ENCODE results near the gene SERPINF2.
"Not testable (repeated sequence)": the region's sequence is repeated elsewhere in the genome, so short reads cannot be mapped to it uniquely, and the experiment has no call there.

The SERPINF2 gene

DNA sequence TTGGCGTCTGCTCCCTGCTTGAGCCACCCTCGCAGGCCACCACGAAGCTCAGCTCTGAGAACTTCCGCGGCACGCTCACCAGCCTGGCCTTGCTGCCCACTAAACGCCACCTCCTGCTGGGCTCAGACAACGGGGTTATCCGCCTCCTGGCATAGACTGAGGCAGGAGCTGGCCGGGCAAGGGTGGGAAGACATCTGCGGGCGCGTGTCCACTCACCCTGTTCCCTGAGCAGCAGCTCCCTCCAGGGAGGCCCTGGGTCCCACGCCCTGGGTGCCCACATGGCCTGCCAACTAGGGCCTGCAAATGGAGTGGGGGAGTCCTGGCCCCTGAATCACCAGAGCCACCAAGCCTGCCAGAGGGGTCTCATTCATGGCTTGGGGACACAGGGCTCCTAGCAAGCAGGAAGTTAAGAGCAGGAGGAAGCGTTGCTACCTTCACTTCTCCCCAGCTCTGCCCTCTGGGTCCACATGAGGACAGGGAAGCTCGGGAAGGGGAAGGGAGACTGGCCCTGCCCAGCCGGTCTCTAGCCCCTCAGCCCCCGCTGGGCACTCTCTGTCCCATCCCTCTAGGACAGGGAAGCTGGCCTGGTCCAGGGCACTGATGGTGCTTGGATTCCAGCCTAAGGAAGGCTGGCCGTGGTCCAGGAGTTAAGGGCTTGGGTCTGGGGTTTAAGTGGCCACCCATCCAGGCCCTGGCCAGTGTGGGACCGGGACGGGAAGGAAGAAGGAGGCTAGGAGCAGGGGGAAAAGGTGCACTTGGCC is 5.0 kb upstream of the SERPINF2 start:
- no peaks in the 10 kb centered on the region for H3K9me3 ChIP-seq (ENCODE audit: control insufficient read depth, insufficient read depth, low read depth, low read length)
- H3K36me3 ChIP-seq (ENCODE audit: control insufficient read depth in 2 of 2, insufficient read depth in 1 of 2, low read length in 2 of 2) = peaks cover 0 to 18% of the 10 kb centered on the region in 2 experiments; a peak in 1 of 3 replicates
- no peak for TF ChIP-seq ZNF621 (tag by site-specific recombination; IDR thresholded peaks at IDR 0.05)
- no peak for TF ChIP-seq ZNF776 (tag by site-specific recombination; IDR thresholded peaks at IDR 0.05; ENCODE audit: borderline replicate concordance)
- no peak for TF ChIP-seq ZBTB21 (tag by site-specific recombination; IDR thresholded peaks at IDR 0.05)
- TF ChIP-seq ZNF174 (tag by site-specific recombination; IDR thresholded peaks at IDR 0.05) = no peak
- POLR2A ChIA-PET = interaction anchor here (3.0 kb wide), 1 partner anchor 21 kb away, joined by 18 read pairs; no protein-coding TSS in a partner anchor
- no peak overlapping the region for H3K4me3 ChIP-seq (ENCODE audit: low read depth, low read length)
- no peaks in the 10 kb centered on the region for H3K4me1 ChIP-seq (ENCODE audit: control insufficient read depth, insufficient read depth, low read length)
- H3K27ac ChIP-seq (ENCODE audit: extremely low read depth, low read depth, low read length) = no peak overlapping the region
- CTCF ChIA-PET = interaction anchor here (1.1 kb wide), 1 partner anchor 18 kb away, joined by 4 read pairs; no protein-coding TSS in a partner anchor

DNA sequence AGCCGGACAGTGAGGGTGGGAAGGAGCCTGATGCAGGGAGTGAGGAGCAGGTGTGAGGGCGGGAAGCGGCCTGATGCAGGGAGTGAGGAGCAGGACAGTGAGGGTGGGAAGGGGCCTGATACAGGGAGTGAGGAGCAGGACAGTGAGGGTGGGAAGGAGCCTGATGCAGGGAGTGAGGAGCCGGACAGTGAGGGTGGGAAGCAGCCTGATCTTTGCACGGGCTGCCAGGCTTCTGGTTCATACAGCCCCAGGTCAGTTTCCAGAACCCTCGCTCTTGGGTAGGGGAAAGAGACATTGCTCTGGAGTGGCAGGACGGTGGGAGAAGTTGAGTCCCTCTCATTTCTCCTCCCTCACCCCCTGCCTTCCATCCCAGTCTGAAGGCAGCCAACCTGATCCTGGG is 772 bp upstream of the SERPINF2 start:
- H3K9me3 ChIP-seq (ENCODE audit: control insufficient read depth, insufficient read depth, low read depth, low read length); POLR2A ChIA-PET; H3K4me3 ChIP-seq (ENCODE audit: low read depth, low read length); H3K27ac ChIP-seq (ENCODE audit: extremely low read depth, low read depth, low read length); H3K4me1 ChIP-seq (ENCODE audit: control insufficient read depth, insufficient read depth, low read length); CTCF ChIA-PET: not testable (repeated sequence)
- peaks cover 0 to 12% of the 10 kb centered on the region in 2 experiments; a peak in 1 of 3 replicates for H3K36me3 ChIP-seq (ENCODE audit: control insufficient read depth in 2 of 2, insufficient read depth in 1 of 2, low read length in 2 of 2)

DNA sequence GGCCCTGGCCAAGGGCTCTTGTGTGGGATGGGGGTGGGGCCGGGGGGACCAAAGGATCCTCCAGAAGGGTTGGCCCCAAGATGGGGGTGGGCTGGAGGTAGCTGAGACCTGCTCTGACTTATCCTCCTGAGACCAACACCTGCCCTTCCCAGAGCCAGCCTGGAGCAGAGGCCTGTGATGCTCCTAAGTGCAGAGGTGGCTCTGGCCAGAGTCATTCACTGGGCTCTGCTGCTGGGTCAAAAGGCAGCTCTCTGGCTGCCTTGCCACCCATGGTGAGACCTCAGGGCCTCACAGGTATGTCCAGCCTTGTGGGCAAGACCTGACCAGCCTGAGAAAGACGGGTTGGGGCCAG is 393 bp downstream of the SERPINF2 start:
- ChIA-PET CTCF (interaction anchor here (0.5 kb wide), 1 partner anchor 296 kb away, joined by 3 read pairs; no protein-coding TSS in a partner anchor), POLR2A (no interaction called here)
- H3K36me3 ChIP-seq (ENCODE audit: control insufficient read depth in 2 of 2, insufficient read depth in 1 of 2, low read length in 2 of 2) = peaks cover 0 to under 1% of the 10 kb centered on the region in 2 experiments; a peak in 1 of 3 replicates
- H3K4me3 ChIP-seq (ENCODE audit: low read depth, low read length) = no peak overlapping the region
- no peak overlapping the region for H3K27ac ChIP-seq (ENCODE audit: extremely low read depth, low read depth, low read length)
- TF ChIP-seq ZNF341 (tag by site-specific recombination; IDR thresholded peaks at IDR 0.05; ENCODE audit: low read depth) = no peak
- no peak for TF ChIP-seq ZNF792 (tag by site-specific recombination; IDR thresholded peaks at IDR 0.05)
- TF ChIP-seq ZNF138 (tag by site-specific recombination; IDR thresholded peaks at IDR 0.05; ENCODE audit: borderline replicate concordance) = no peak
- TF ChIP-seq RBAK (tag by site-specific recombination; IDR thresholded peaks at IDR 0.05) = no peak
- no peak for TF ChIP-seq ZBTB21 (tag by site-specific recombination; IDR thresholded peaks at IDR 0.05)
- TF ChIP-seq SCRT1 (tag by site-specific recombination; IDR thresholded peaks at IDR 0.05; ENCODE audit: borderline replicate concordance) = no peak
- TF ChIP-seq, protein P1, sequence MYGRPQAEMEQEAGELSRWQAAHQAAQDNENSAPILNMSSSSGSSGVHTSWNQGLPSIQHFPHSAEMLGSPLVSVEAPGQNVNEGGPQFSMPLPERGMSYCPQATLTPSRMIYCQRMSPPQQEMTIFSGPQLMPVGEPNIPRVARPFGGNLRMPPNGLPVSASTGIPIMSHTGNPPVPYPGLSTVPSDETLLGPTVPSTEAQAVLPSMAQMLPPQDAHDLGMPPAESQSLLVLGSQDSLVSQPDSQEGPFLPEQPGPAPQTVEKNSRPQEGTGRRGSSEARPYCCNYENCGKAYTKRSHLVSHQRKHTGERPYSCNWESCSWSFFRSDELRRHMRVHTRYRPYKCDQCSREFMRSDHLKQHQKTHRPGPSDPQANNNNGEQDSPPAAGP (tag by site-specific recombination; IDR thresholded peaks at IDR 0.05) = no peak
- TF ChIP-seq ZNF76 (tag by site-specific recombination; IDR thresholded peaks at IDR 0.05; ENCODE audit: borderline replicate concordance, low read depth) = no peak
- no peak for TF ChIP-seq ZNF2 (tag by site-specific recombination; IDR thresholded peaks at IDR 0.05)
- no peak for TF ChIP-seq ZNF266 (tag by site-specific recombination; IDR thresholded peaks at IDR 0.05; ENCODE audit: low read depth)
- no peaks in the 10 kb centered on the region for H3K9me3 ChIP-seq (ENCODE audit: control insufficient read depth, insufficient read depth, low read depth, low read length)
- no peaks in the 10 kb centered on the region for H3K4me1 ChIP-seq (ENCODE audit: control insufficient read depth, insufficient read depth, low read length)

DNA sequence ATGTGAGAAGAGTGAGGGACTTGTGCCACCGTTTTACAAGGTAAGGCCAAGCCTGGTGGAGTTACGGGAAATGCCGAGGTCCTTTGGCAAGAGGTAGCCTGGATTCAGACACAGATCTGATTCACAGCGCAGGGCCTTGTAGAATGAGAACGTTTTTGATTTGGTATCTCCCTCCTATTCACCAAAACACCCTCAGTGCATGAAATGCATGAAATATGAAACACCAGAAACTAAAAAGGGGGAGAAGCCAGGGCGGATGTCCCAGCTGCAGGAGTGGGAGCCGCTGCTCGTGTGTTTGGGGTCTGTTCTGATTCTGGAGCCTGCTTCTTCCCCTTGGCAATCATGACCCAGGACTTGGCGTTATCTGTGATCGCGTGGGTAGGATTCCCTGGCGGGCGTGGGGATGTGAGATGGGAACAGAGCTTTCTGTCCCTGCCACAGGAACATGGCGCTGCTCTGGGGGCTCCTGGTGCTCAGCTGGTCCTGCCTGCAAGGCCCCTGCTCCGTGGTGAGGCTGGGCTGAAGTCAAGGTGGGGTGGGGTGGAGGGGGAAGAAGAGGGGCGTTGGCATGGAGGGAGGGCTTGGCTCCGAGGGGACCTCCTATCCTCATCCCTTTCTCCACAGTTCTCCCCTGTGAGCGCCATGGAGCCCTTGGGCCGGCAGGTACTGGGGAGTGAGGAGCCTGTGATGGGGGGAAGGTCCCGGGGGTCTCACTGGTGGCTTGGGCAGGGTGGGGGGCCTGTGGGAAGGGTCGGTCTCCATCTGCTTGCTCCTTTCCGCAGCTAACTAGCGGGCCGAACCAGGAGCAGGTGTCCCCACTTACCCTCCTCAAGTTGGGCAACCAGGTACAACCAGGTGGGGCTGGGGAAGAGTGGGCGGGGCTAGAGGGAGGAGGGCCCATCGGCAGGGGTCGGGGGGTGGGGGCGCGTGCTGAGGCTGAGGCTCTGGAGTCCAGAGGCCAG is 2.2 kb downstream of the SERPINF2 start:
- no peak overlapping the region for H3K4me3 ChIP-seq (ENCODE audit: low read depth, low read length)
- CTCF ChIA-PET = no interaction called here
- no peaks in the 10 kb centered on the region for H3K36me3 ChIP-seq (ENCODE audit: control insufficient read depth in 2 of 2, insufficient read depth in 1 of 2, low read length in 2 of 2)
- H3K4me1 ChIP-seq (ENCODE audit: control insufficient read depth, insufficient read depth, low read length) = no peaks in the 10 kb centered on the region
- POLR2A ChIA-PET = interaction anchor here (0.7 kb wide), 2 partner anchors 29 to 38 kb away, joined by 3 to 4 read pairs; no protein-coding TSS in a partner anchor
- no peak overlapping the region for H3K27ac ChIP-seq (ENCODE audit: extremely low read depth, low read depth, low read length)
- H3K9me3 ChIP-seq (ENCODE audit: control insufficient read depth, insufficient read depth, low read depth, low read length) = no peaks in the 10 kb centered on the region
- TF ChIP-seq BCL11B (tag by site-specific recombination; IDR thresholded peaks at IDR 0.05; ENCODE audit: low read depth) (no peak), ZNF521 (tag by site-specific recombination; IDR thresholded peaks at IDR 0.05) (no peak), ZNF146 (tag by site-specific recombination; IDR thresholded peaks at IDR 0.05) (no peak), ZNF391 (tag by site-specific recombination; IDR thresholded peaks at IDR 0.05; ENCODE audit: borderline replicate concordance, low read depth) (no peak), ZNF544 (tag by site-specific recombination; IDR thresholded peaks at IDR 0.05) (no peak), ZNF37A (tag by site-specific recombination; IDR thresholded peaks at IDR 0.05) (no peak), MEIS1 (CRISPR knock-in tag; IDR thresholded peaks at IDR 0.05; ENCODE audit: borderline replicate concordance) (no peak), ZNF433 (tag by site-specific recombination; IDR thresholded peaks at IDR 0.05; ENCODE audit: low read depth) (no peak), TCF7L2 (IDR thresholded peaks at IDR 0.05; ENCODE audit: borderline replicate concordance, low read depth, low read length) (no peak)
- TF ChIP-seq, protein P2, sequence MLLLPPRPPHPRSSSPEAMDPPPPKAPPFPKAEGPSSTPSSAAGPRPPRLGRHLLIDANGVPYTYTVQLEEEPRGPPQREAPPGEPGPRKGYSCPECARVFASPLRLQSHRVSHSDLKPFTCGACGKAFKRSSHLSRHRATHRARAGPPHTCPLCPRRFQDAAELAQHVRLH (tag by site-specific recombination; IDR thresholded peaks at IDR 0.05) = no peak
- TF ChIP-seq, protein P3, sequence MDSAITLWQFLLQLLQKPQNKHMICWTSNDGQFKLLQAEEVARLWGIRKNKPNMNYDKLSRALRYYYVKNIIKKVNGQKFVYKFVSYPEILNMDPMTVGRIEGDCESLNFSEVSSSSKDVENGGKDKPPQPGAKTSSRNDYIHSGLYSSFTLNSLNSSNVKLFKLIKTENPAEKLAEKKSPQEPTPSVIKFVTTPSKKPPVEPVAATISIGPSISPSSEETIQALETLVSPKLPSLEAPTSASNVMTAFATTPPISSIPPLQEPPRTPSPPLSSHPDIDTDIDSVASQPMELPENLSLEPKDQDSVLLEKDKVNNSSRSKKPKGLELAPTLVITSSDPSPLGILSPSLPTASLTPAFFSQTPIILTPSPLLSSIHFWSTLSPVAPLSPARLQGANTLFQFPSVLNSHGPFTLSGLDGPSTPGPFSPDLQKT (IDR thresholded peaks at IDR 0.05; ENCODE audit: borderline replicate concordance, low read depth, low read length) = no peak
